Liver (tissue), 3 donors: ENCODE data around the gene FBN3.

Experiments
- JUND ChIP-seq, 2 donors: IDR thresholded peaks; 2 replicates each; pipeline ENCODE4 v1.6.1; 2016; ENCODE audit warnings: antibody characterized with exemption in 2 of 2
- TAF1 ChIP-seq: conservative IDR thresholded peaks from 2 replicates; pipeline ENCODE4 v1.6.1; 2016; ENCODE audit warnings: antibody characterized with exemption, mild to moderate bottlenecking
- YY1 ChIP-seq: IDR thresholded peaks from 2 replicates; pipeline ENCODE4 v1.6.1; 2016; ENCODE audit warnings: antibody characterized with exemption, mild to moderate bottlenecking
- TF ChIP-seq, protein P1 (sequence below): fragments of 150-350 bp; IDR thresholded peaks from 2 replicates; pipeline ENCODE4 v1.5.1; 2017; ENCODE audit warnings: improper control_type of control experiment, low read depth, low read length; ENCODE audit not compliant: missing input control
- TF ChIP-seq, protein P2 (sequence below): IDR thresholded peaks from 2 replicates; pipeline ENCODE4 v1.6.1; 2016; ENCODE audit warnings: antibody characterized with exemption, mild to moderate bottlenecking
- TF ChIP-seq, protein P3 (sequence below): IDR thresholded peaks from 2 replicates; pipeline ENCODE4 v1.6.1; 2016; ENCODE audit warnings: antibody characterized with exemption
- donor health status: healthy.
- donor health status: healthy.

DNA sequence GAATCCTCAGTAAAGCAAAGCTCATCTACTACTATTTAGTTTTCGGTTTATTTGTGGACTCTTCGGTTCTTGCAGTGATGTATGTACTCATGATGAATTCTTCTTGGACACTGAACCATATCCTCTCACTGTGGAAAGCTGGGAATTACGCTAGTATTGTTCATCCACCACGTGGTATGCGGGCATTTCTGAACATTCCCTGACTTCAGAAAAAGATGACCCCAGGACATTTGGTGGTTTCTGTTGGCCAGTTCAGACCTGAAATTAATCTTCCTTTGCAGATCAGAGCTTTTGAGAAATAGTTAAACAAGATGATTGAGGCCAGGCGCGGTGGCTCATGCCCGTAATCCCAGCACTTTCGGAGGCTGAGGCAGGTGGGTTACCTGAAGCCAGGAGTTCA lies 25.3 kb upstream of the FBN3 start:
- TF ChIP-seq, protein P1, sequence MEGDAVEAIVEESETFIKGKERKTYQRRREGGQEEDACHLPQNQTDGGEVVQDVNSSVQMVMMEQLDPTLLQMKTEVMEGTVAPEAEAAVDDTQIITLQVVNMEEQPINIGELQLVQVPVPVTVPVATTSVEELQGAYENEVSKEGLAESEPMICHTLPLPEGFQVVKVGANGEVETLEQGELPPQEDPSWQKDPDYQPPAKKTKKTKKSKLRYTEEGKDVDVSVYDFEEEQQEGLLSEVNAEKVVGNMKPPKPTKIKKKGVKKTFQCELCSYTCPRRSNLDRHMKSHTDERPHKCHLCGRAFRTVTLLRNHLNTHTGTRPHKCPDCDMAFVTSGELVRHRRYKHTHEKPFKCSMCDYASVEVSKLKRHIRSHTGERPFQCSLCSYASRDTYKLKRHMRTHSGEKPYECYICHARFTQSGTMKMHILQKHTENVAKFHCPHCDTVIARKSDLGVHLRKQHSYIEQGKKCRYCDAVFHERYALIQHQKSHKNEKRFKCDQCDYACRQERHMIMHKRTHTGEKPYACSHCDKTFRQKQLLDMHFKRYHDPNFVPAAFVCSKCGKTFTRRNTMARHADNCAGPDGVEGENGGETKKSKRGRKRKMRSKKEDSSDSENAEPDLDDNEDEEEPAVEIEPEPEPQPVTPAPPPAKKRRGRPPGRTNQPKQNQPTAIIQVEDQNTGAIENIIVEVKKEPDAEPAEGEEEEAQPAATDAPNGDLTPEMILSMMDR: no peak
- TF ChIP-seq, protein P2, sequence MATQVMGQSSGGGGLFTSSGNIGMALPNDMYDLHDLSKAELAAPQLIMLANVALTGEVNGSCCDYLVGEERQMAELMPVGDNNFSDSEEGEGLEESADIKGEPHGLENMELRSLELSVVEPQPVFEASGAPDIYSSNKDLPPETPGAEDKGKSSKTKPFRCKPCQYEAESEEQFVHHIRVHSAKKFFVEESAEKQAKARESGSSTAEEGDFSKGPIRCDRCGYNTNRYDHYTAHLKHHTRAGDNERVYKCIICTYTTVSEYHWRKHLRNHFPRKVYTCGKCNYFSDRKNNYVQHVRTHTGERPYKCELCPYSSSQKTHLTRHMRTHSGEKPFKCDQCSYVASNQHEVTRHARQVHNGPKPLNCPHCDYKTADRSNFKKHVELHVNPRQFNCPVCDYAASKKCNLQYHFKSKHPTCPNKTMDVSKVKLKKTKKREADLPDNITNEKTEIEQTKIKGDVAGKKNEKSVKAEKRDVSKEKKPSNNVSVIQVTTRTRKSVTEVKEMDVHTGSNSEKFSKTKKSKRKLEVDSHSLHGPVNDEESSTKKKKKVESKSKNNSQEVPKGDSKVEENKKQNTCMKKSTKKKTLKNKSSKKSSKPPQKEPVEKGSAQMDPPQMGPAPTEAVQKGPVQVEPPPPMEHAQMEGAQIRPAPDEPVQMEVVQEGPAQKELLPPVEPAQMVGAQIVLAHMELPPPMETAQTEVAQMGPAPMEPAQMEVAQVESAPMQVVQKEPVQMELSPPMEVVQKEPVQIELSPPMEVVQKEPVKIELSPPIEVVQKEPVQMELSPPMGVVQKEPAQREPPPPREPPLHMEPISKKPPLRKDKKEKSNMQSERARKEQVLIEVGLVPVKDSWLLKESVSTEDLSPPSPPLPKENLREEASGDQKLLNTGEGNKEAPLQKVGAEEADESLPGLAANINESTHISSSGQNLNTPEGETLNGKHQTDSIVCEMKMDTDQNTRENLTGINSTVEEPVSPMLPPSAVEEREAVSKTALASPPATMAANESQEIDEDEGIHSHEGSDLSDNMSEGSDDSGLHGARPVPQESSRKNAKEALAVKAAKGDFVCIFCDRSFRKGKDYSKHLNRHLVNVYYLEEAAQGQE: no peak
- TF ChIP-seq YY1: no peak
- TF ChIP-seq TAF1: no peak
- no peak for TF ChIP-seq JUND (IDR thresholded peaks at IDR 0.05)
- TF ChIP-seq, protein P3, sequence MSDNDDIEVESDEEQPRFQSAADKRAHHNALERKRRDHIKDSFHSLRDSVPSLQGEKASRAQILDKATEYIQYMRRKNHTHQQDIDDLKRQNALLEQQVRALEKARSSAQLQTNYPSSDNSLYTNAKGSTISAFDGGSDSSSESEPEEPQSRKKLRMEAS: no peak
